A375 (cell line): Measurements from ENCODE around the gene GRM6. TPM values are rescaled to one million over a fixed set of nuclear protein-coding genes. Genes with fewer than 3 reads are reported as not detected.

ENCODE experiments used
- total RNA-seq: library from RNA; depleted of rRNA; stranded (reverse); fragments of >200 nt; shearing (Covaris generic); gene quantifications from 2 replicates; pipeline ENCODE4 v1.2.3, GENCODE V29; 2014; rRNA removed

The GRM6 gene
- not detected in 2 replicates for total RNA-seq

DNA sequence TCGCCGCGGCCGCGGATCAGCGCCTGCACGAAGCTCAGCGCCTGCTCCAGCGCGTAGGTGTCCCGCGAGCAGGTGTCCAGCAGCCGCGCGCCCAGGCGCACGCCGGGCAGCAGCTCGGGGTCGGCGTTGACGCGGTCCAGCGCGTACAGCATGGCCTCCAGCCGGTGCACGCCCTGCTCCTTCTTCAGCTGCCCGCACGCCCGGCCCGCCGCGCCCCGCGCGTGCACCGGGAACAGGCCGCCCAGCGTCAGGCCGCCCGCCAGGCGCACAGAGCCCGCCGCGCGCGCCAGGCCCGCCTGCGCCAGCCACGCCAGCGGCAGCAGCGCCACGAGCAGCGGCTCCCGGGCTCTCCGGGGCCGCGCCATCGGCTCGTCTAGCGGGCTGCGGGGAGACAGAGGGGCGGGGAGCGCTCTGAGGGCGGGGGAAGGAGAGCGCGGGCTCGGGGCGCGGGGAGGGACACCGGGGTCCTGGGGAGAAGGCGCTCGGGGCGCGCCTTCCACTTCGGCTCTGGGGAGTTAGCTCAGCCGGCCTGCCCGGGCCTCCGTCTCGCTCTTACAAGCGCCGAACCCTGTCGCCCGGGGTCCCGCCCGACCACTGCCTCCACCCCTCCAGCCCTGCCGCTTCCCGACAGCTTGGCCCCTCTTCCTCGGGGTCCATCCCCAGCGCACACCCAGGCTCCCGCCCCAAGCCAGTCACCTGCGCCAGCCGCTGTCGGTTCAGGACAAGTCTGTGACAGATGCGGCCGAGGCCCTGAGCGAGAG lies at the start of gene GRM6:
Gene GRM6 (minus strand): TSS at position 741 of the 761 bp plus-strand sequence. CDS start 376 bp downstream, at position 365.

DNA sequence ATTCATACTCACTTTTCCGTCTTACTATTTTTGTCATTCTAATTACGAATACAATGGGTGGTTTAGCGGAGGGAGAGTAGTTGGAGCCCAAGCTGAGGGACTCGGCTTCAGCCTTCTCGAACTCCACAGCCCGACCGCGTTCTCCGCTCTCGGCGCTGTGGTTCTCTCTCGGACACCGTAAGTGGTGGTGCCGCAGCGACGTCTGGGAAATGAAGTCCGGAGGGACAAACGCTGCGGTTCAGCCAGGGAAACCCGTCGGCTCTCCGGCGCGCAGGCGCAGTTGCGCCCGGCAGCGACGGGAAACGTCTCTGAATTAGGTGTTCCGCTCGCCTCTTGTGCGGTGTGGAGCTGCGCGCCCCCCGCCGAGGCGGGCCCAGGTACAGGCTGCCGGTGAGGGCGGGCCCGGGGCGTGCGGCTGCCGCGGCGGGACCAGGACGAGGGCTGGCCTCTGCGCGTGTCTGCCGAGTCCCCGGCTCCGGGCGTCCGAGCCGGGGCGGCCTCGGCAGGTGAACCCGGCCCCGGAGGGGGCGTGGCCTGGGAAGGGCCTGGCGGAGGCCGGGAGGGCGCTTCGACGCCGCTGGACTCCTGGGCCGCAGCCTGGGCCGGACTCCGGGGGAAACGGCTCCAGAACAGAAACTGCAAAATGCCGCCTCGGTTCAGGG lies 28.5 kb upstream of the GRM6 start, which contains the start of gene ZNF879:
Gene ZNF879 (plus strand): TSS at position 277 of the 662 bp plus-strand sequence. CDS start 1,201 bp downstream, outside the sequence.

DNA sequence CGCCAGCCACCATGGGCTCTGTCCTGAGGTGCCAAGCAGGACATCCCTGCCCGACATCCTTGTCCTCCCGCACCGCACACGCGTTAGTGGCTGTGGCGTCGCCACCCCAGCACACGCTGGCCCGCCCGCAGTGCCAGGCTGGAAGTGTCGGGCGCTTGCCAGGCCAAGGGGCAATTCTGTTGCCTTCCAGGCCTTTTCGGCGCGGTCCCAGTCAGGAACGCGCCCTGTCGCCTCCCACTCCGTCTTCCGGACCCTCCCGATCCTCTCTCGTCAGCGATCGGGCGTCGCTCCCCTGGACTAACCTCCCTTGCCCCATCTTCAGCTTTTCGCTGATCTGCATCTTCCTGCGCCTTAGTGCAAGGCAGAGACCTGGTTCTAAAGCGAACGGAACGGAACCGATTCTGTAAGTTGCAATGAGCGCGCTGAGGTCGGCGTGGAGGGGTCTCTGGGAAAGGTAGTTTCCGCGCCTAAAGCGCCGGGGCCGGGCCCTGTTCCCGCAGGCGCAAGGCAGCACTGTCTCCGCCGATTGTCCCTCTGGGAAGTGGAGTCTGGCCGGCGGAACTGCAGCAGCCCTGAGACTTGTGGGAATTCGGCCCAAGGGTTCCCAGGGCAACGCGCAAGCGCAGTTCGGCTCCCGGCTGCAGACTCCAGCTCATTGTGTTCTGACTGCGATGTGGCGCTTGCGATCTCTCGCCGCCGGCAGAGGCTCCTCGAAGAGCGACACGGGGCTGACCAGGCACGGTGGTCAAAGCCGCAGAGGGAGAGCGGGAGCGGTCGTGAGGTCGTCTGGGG lies 54.4 kb downstream of the GRM6 start, which contains the start of gene ZNF454:
Gene ZNF454 (plus strand): TSS at position 630 of the 792 bp plus-strand sequence. CDS start 1,594 bp downstream, outside the sequence.

Other genes starting within 250 kb of the GRM6 start
- gene ZNF354B, start 135.4 kb downstream of the GRM6 start, total RNA-seq = 7.7 and 9.4 TPM in 2 replicates
- gene ZFP2, start 99.4 kb downstream of the GRM6 start, total RNA-seq = 0.05 TPM in 1 of 2 replicates, not detected in the other
- 0.19 and 1.4 TPM in 2 replicates for gene ZNF454, start 54.1 kb downstream of the GRM6 start, total RNA-seq
- gene ZNF879, start 28.5 kb upstream of the GRM6 start, total RNA-seq = 0.68 and 4.9 TPM in 2 replicates
- gene ZNF354C, start 65.1 kb upstream of the GRM6 start, total RNA-seq = 3.2 and 3.5 TPM in 2 replicates